Gastroesophageal sphincter (tissue), 4 donors: ENCODE data around the gene RNF212. TPM values are rescaled to one million over a fixed set of nuclear protein-coding genes. Genes with fewer than 3 reads are reported as not detected.

Experiments used
- ATAC-seq: fragments of 150-250 bp; one replicate; pipeline ENCODE4 v1.9.1; 2016; ENCODE audit warnings: mild to moderate bottlenecking, moderate library complexity
- H3K27ac ChIP-seq, 4 donors: fragments of 200-600 bp; sonication (generic) in 3 of 4; 1 replicate in 3 of 4; 2 replicates in 1 of 4; pipeline ENCODE4 v1.5.1; 2016 to 2019
- H3K27me3 ChIP-seq: fragments of 200-600 bp; sonication (generic); one replicate; pipeline ENCODE4 v1.5.1; 2019
- H3K36me3 ChIP-seq, 2 donors: fragments of 200-600 bp; sonication (generic); one replicate each; pipeline ENCODE4 v1.5.1; 2019; ENCODE audit warnings: control low read depth in 1 of 2
- H3K4me1 ChIP-seq, 3 donors: fragments of 200-600 bp; sonication (generic); 1 replicate in 2 of 3; 2 replicates in 1 of 3; pipeline ENCODE4 v1.5.1; 2016 to 2019; ENCODE audit warnings: control low read depth in 2 of 3
- H3K4me3 ChIP-seq, 2 donors: fragments of 200-600 bp; sonication (generic); one replicate each; pipeline ENCODE4 v1.5.1; 2019; ENCODE audit warnings: mild to moderate bottlenecking in 1 of 2, moderate library complexity in 1 of 2
- H3K9me3 ChIP-seq, 3 donors: fragments of 200-600 bp; sonication (generic); one replicate each; pipeline ENCODE4 v1.5.1; 2017 to 2019; ENCODE audit warnings: control low read depth in 2 of 3
- CTCF ChIP-seq, 4 experiments: fragments of 200-600 bp in 2 of 4; fragments of 450-650 bp in 2 of 4; sonication (generic) in 1 of 4; IDR thresholded peaks; one replicate each; pipeline ENCODE4 v1.5.1; 2017 to 2019; ENCODE audit warnings: antibody characterized with exemption in 4 of 4, mild to moderate bottlenecking in 2 of 4, moderate library complexity in 2 of 4
- EP300 ChIP-seq: sonication (generic); formaldehyde crosslinking; IDR thresholded peaks from one replicate; pipeline ENCODE4 v1.6.1; 2017; ENCODE audit warnings: antibody characterized with exemption, mild to moderate bottlenecking
- POLR2A ChIP-seq, 2 donors: fragments of 450-650 bp; IDR thresholded peaks; one replicate each; pipeline ENCODE4 v1.6.1; 2017; ENCODE audit warnings: antibody characterized with exemption in 2 of 2, mild to moderate bottlenecking in 2 of 2, moderate library complexity in 1 of 2
- POLR2AphosphoS5 ChIP-seq: sonication (generic); formaldehyde crosslinking; IDR thresholded peaks from one replicate; pipeline ENCODE4 v1.6.1; 2017; ENCODE audit warnings: antibody characterized with exemption
- WGBS, 2 donors: methylation state at CpG; one replicate each; pipeline ENCODE4 v1.1.5; 2018; ENCODE audit warnings: low coverage in 1 of 2; 5-methylcytosine and 5-hydroxymethylcytosine counted together
- total RNA-seq, 4 donors: library from RNA; depleted of rRNA; stranded (reverse); fragments of >200 nt; gene quantifications; one replicate each; pipeline ENCODE4 v1.1.0, GENCODE V29; 2016

RNF212 gene
- total RNA-seq, 4 donors from 2014 or later: 1.5 to 6.9 (median 4.6) TPM

GRCh38 chr4:1060121-1060520 is 53.2 kb downstream of the RNF212 start:
- WGBS, 2 donors: 71% methylated on average over 9 of the region's 10 CpGs; no CpG with 5 or more reads in 1 of the 2 donors
- Histone ChIP-seq H3K36me3 (no peaks in the 10 kb centered on the region), H3K4me1 (peaks cover 0 to 8% (median 0%) of the 10 kb centered on the region in 3 donors), H3K9me3 (no peaks in the 10 kb centered on the region), H3K4me3 (no peak overlapping the region), H3K27me3 (peaks cover 79% of the 10 kb centered on the region), H3K27ac (no peak overlapping the region)
- ATAC-seq: no peak
- TF ChIP-seq EP300 (no peak), POLR2A (IDR thresholded peaks at IDR 0.05) (no peak), POLR2AphosphoS5 (no peak)

- Histone ChIP-seq H3K27me3 (peaks cover 71% of the 10 kb centered on the region), H3K36me3 (no peaks in the 10 kb centered on the region), H3K4me1 (peaks cover 0 to 8% (median 0%) of the 10 kb centered on the region in 3 donors), H3K4me3 (no peak overlapping the region), H3K27ac (no peak overlapping the region), H3K9me3 (no peaks in the 10 kb centered on the region)
- no CpG with 5 or more reads among the region's 16 CpGs for WGBS, 2 donors
- no peak for ATAC-seq
- no peak for TF ChIP-seq EP300
Measured at GRCh38 chr4:1058997-1059665, 54.2 kb downstream of the RNF212 start.

- no peak overlapping the region for H3K4me3 ChIP-seq
- H3K27me3 ChIP-seq: peaks cover 74% of the 10 kb centered on the region
- TF ChIP-seq CTCF (IDR thresholded peaks at IDR 0.05) (no peak), EP300 (no peak), POLR2AphosphoS5 (no peak), POLR2A (IDR thresholded peaks at IDR 0.05) (no peak)
- peaks cover 0 to 10% (median 0%) of the 10 kb centered on the region in 3 donors for H3K4me1 ChIP-seq
- no peak overlapping the region for H3K27ac ChIP-seq
- no peaks in the 10 kb centered on the region for H3K9me3 ChIP-seq
- H3K36me3 ChIP-seq: no peaks in the 10 kb centered on the region
- ATAC-seq: no peak
- 59 to 83% methylated on average over 3 to 17 of the region's 35 CpGs for WGBS, 2 donors
Measured at GRCh38 chr4:1058198-1058996, 55.0 kb downstream of the RNF212 start.

GRCh38 chr4:1057403-1057745 is 56.0 kb downstream of the RNF212 start:
- WGBS, 2 donors: 56% methylated on average over 2 of the region's 7 CpGs; no CpG with 5 or more reads in 1 of the 2 donors
- Histone ChIP-seq H3K4me3 (no peak overlapping the region), H3K9me3 (no peaks in the 10 kb centered on the region), H3K4me1 (peaks cover 0 to 19% (median 0%) of the 10 kb centered on the region in 3 donors), H3K27me3 (peaks cover 83% of the 10 kb centered on the region), H3K27ac (no peak overlapping the region), H3K36me3 (no peaks in the 10 kb centered on the region)
- no peak for TF ChIP-seq EP300
- TF ChIP-seq POLR2AphosphoS5: no peak
- TF ChIP-seq POLR2A (IDR thresholded peaks at IDR 0.05): no peak
- TF ChIP-seq CTCF (IDR thresholded peaks at IDR 0.05): no peak
- no peak for ATAC-seq

- H3K4me1 ChIP-seq: peaks cover 0 to 19% (median 0%) of the 10 kb centered on the region in 3 donors
- no peaks in the 10 kb centered on the region for H3K9me3 ChIP-seq
- no peak overlapping the region for H3K4me3 ChIP-seq
- ATAC-seq: no peak
- no peak overlapping the region for H3K27ac ChIP-seq
- TF ChIP-seq POLR2A (IDR thresholded peaks at IDR 0.05): no peak
- no peak for TF ChIP-seq CTCF (IDR thresholded peaks at IDR 0.05)
- TF ChIP-seq POLR2AphosphoS5: no peak
- no peak for TF ChIP-seq EP300
- no peaks in the 10 kb centered on the region for H3K36me3 ChIP-seq
- 52 to 74% methylated on average over 6 to 7 of the region's 28 CpGs for WGBS, 2 donors
- H3K27me3 ChIP-seq: peaks cover 83% of the 10 kb centered on the region
Measured at GRCh38 chr4:1056671-1057402, 56.5 kb downstream of the RNF212 start.
